Esophagus muscularis mucosa (tissue), 4 donors: ENCODE results near the gene SCAP. TPM values are rescaled to one million over a fixed set of nuclear protein-coding genes. Genes with fewer than 3 reads are reported as not detected.
"Not testable (repeated sequence)": the region's sequence is repeated elsewhere in the genome, so short reads cannot be mapped to it uniquely, and the experiment has no call there.

Experiments used
- DNase-seq: peaks from one replicate; pipeline ENCODE4 v3.0.0-alpha.2; 2017; ENCODE audit errors: extremely low spot score
- H3K27ac ChIP-seq, 4 donors: fragments of 200-600 bp; sonication (generic); replicated peaks in 1 of 4; 1 replicate in 3 of 4; 2 replicates in 1 of 4; pipeline ENCODE4 v1.5.1; 2016 to 2019; ENCODE audit warnings: mild to moderate bottlenecking in 1 of 4
- H3K27me3 ChIP-seq, 4 donors: fragments of 200-600 bp; sonication (generic); one replicate each; pipeline versions ENCODE4 v1.5.1 to v1.6.0; 2016 to 2019
- H3K36me3 ChIP-seq, 4 donors: fragments of 200-600 bp; sonication (generic); one replicate each; pipeline ENCODE4 v1.5.1; 2016 to 2019
- H3K4me1 ChIP-seq, 4 donors: fragments of 200-600 bp; sonication (generic); one replicate each; pipeline ENCODE4 v1.5.1; 2016 to 2019
- H3K4me3 ChIP-seq, 4 donors: fragments of 200-600 bp; sonication (generic); 1 replicate in 2 of 4; 2 replicates in 2 of 4; pipeline ENCODE4 v1.5.1; 2016 to 2019; ENCODE audit warnings: mild to moderate bottlenecking in 4 of 4, moderate library complexity in 1 of 4
- H3K9me3 ChIP-seq, 4 donors: fragments of 200-600 bp; sonication (generic); 1 replicate in 3 of 4; 2 replicates in 1 of 4; pipeline ENCODE4 v1.5.1; 2016 to 2019
- CTCF ChIP-seq, 3 experiments: fragments of 200-600 bp in 2 of 3; fragments of 450-650 bp in 1 of 3; sonication (generic) in 2 of 3; IDR thresholded peaks; one replicate each; pipeline ENCODE4 v1.5.1; 2017 to 2019; ENCODE audit warnings: antibody characterized with exemption in 3 of 3, mild to moderate bottlenecking in 2 of 3, moderate library complexity in 1 of 3
- EP300 ChIP-seq: sonication (generic); formaldehyde crosslinking; IDR thresholded peaks from one replicate; pipeline ENCODE4 v1.6.1; 2017; ENCODE audit warnings: antibody characterized with exemption
- POLR2A ChIP-seq: fragments of 450-650 bp; IDR thresholded peaks from one replicate; pipeline ENCODE4 v1.6.1; 2017; ENCODE audit warnings: antibody characterized with exemption, moderate library complexity, mild to moderate bottlenecking, low read depth
- POLR2AphosphoS5 ChIP-seq, 2 donors: sonication (generic); formaldehyde crosslinking; IDR thresholded peaks; one replicate each; pipeline ENCODE4 v1.6.1; 2017; ENCODE audit warnings: antibody characterized with exemption in 2 of 2
- WGBS: methylation state at CpG from one replicate; pipeline ENCODE4 v1.1.5; 2018; 5-methylcytosine and 5-hydroxymethylcytosine counted together
- intact Hi-C: fragments of 100-400 bp; cut with DNase I; formaldehyde crosslinking; loops from one replicate; pipeline ENCODE4 v1.15.1; 2023
- total RNA-seq, 4 donors: library from RNA; depleted of rRNA; stranded (reverse); fragments of >200 nt; gene quantifications; one replicate each; pipeline versions ENCODE4 v1.1.0 to v1.2.1, GENCODE V29; 2016

Gene SCAP
- total RNA-seq, 4 donors from 2014 or later: 67.6 to 104 (median 79.9) TPM

GRCh38 chr3:47517937-47518336 lies 42.2 kb upstream of the SCAP start:
- H3K4me3 ChIP-seq: no peak overlapping the region
- intact Hi-C loops: no loop called here
- no peak for DNase-seq
- no peak overlapping the region for H3K27ac ChIP-seq
- H3K36me3 ChIP-seq: no peaks in the 10 kb centered on the region
- H3K27me3 ChIP-seq: no peaks in the 10 kb centered on the region
- no peaks in the 10 kb centered on the region for H3K9me3 ChIP-seq
- TF ChIP-seq POLR2A: no peak
- H3K4me1 ChIP-seq: peaks cover 3 to 13% (median 12%) of the 10 kb centered on the region in 4 donors
- WGBS: 93% methylated on average over 2 of the region's 2 CpGs

GRCh38 chr3:47515864-47516319 lies 40.2 kb upstream of the SCAP start:
- WGBS: 37% methylated on average over 5 of the region's 5 CpGs
- Histone ChIP-seq H3K27ac (no peak overlapping the region), H3K9me3 (no peaks in the 10 kb centered on the region), H3K4me1 (peaks cover 7 to 19% (median 16%) of the 10 kb centered on the region in 4 donors), H3K4me3 (no peak overlapping the region), H3K27me3 (no peaks in the 10 kb centered on the region), H3K36me3 (peaks cover 0 to 3% (median under 1%) of the 10 kb centered on the region in 4 donors)
- TF ChIP-seq POLR2A (no peak), CTCF (IDR thresholded peaks at IDR 0.05) (no peak), EP300 (no peak), POLR2AphosphoS5 (IDR thresholded peaks at IDR 0.05) (no peak)
- DNase-seq: no peak
- intact Hi-C loops: no loop called here

DNA sequence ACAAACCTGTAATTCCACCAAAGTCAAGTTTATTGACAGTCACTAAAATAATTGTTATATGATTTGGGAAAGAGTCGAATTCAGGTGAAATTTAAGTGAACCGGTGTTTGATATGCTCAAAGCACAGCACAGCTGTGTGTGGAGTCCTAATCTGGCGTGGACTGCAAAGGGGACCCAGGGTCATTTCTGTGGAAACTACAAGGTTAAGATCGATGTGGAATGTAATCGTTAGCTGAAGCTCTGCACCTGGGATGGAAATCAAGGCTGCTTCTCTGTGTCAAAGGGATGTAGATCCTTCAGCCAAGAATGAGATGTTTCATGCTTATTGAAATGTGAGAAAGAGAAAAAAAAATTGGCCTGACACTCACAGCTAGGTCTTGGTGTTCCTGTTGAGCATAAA lies 39.4 kb upstream of the SCAP start:
- TF ChIP-seq POLR2AphosphoS5 (IDR thresholded peaks at IDR 0.05): no peak
- Histone ChIP-seq H3K9me3 (no peaks in the 10 kb centered on the region), H3K4me1 (peaks cover 7 to 19% (median 16%) of the 10 kb centered on the region in 4 donors), H3K27ac (no peak overlapping the region), H3K27me3 (no peaks in the 10 kb centered on the region), H3K36me3 (peaks cover 0 to 11% (median 6%) of the 10 kb centered on the region in 4 donors), H3K4me3 (no peak overlapping the region)
- intact Hi-C loops: no loop called here
- WGBS: 61% methylated on average over 5 of the region's 5 CpGs
- DNase-seq: no peak

DNA sequence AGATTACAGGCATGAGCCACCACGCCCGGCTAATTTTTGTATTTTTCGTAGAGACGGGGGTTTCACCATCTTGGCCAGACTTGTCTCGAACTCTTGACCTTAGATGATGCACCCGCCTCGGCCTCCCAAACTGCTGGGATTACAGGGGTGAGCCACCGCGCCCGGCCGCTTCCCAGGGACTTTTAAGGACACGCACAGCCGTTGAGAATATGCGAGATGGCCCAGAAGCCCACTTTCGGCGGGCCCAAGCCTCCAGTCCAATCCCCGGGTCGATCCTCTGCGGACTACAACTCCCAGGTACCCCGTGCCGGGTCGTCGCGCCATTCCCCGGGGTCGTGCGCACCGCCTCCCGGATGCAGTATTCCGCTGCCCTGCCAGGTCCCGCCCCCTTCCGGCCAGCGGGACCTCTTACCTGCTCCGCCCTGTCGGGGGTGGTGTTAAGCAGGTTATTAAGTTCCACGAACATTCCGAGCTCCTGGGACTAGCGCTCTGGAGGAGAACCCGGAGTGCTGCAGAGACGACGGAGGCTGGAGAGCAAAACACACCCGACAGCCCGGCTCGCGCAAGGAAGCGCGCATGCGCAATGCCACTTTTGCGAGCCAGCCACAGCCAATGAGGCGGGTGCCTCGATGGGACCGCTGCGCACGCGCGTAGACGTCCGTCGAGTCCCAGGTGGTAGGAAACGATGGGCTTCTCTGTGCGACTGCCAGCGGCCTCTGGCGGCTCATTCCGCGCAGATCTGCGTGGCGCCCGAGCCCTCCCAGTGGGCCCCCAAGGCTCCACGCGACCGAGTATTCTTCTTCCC lies 37.6 kb upstream of the SCAP start, which contains the start of gene ELP6:
Gene ELP6 (minus strand): TSS at position 588 of the 805 bp plus-strand sequence. CDS start 122 bp downstream, at position 466.
- Histone ChIP-seq H3K9me3 (no peaks in the 10 kb centered on the region), H3K4me3 (peak within 1 kb of the TSS; percentile 61 to 73 (median 68)), H3K27me3 (no peaks in the 10 kb centered on the region), H3K27ac (peak within 1 kb of the TSS; percentile 83 to 94 (median 90)), H3K4me1 (peaks cover 7 to 19% (median 16%) of the 10 kb centered on the region in 4 donors), H3K36me3 (peaks cover 9 to 27% (median 22%) of the 10 kb centered on the region in 4 donors)
- peak; percentile 99 for DNase-seq
- TF ChIP-seq POLR2AphosphoS5 (IDR thresholded peaks at IDR 0.05) (peak; percentile 85 to 90), POLR2A (peak; percentile 58), CTCF (IDR thresholded peaks at IDR 0.05) (peak; percentile 10 to 56 (median 39)), EP300 (no peak)
- WGBS: 0% methylated on average over 37 of the region's 71 CpGs
- intact Hi-C loops: no loop called here

GRCh38 chr3:47512416-47513124 lies 36.8 kb upstream of the SCAP start:
- DNase-seq: no peak
- Histone ChIP-seq H3K36me3 (peaks cover 9 to 34% (median 29%) of the 10 kb centered on the region in 4 donors), H3K27ac (peak overlapping the region; percentile 83 to 94 (median 90)), H3K9me3 (no peaks in the 10 kb centered on the region), H3K4me1 (peaks cover 7 to 19% (median 16%) of the 10 kb centered on the region in 4 donors), H3K27me3 (no peaks in the 10 kb centered on the region), H3K4me3 (peak overlapping the region; percentile 61 to 73 (median 68))
- TF ChIP-seq POLR2A (no peak), EP300 (no peak), POLR2AphosphoS5 (IDR thresholded peaks at IDR 0.05) (no peak), CTCF (IDR thresholded peaks at IDR 0.05) (no peak)
- intact Hi-C loops: no loop called here
- 21% methylated on average over 36 of the region's 36 CpGs for WGBS

DNA sequence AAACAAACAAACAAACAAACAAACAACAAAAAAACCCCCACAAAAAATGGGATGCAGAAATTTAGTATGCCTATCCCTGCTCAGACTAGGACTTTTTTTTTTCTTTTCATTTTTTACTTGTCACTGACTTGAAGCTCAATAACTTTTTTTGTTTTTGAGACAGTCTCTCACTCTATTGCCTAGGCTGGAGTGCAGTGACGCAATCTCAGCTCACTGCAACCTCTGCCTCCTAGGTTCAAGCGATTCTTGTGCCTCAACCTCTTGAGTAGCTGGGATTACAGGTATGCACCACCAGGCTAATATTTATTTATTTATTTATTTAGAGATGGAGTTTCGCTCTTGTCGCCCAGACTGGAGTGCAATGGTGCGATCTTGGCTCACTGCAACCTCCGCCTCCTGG lies 29.5 kb upstream of the SCAP start:
- H3K4me3 ChIP-seq, H3K27ac ChIP-seq, H3K27me3 ChIP-seq, H3K9me3 ChIP-seq, DNase-seq, H3K4me1 ChIP-seq, intact Hi-C loops: not testable (repeated sequence)
- WGBS: 99% methylated on average over 6 of the region's 6 CpGs
- H3K36me3 ChIP-seq: peaks cover 33 to 97% (median 78%) of the 10 kb centered on the region in 4 donors
